Esophagus muscularis mucosa (tissue), 3 donors: ENCODE data around the gene APBA3.

Experiments used
- CTCF ChIP-seq, 3 experiments: fragments of 200-600 bp in 2 of 3; fragments of 450-650 bp in 1 of 3; sonication (generic) in 2 of 3; IDR thresholded peaks; one replicate each; pipeline ENCODE4 v1.5.1; 2017 to 2019; ENCODE audit warnings: antibody characterized with exemption in 3 of 3, mild to moderate bottlenecking in 2 of 3, moderate library complexity in 1 of 3
- POLR2A ChIP-seq: fragments of 450-650 bp; IDR thresholded peaks from one replicate; pipeline ENCODE4 v1.6.1; 2017; ENCODE audit warnings: antibody characterized with exemption, moderate library complexity, mild to moderate bottlenecking, low read depth
- POLR2AphosphoS5 ChIP-seq, 2 donors: sonication (generic); formaldehyde crosslinking; IDR thresholded peaks; one replicate each; pipeline ENCODE4 v1.6.1; 2017; ENCODE audit warnings: antibody characterized with exemption in 2 of 2

- TF ChIP-seq CTCF (IDR thresholded peaks at IDR 0.05) (no peak), POLR2A (no peak), POLR2AphosphoS5 (IDR thresholded peaks at IDR 0.05) (no peak)
Observed at GRCh38 chr19:3775831-3776230, 14.3 kb upstream of the APBA3 start.
